PC-3 (cell line): ENCODE measurements around the gene RBMX2. TPM values are rescaled to one million over a fixed set of nuclear protein-coding genes. Genes with fewer than 3 reads are reported as not detected.

Experiments
- ATAC-seq: fragments of 200-7000 bp; cut with Tn5 transposase; 2 replicates; pipeline ENCODE4 v1.9.1; 2020; ENCODE audit warnings: mild to moderate bottlenecking, moderate library complexity
- BruUV-seq: library from RNA; stranded (reverse); fragments of 400-500 nt; replicated peaks from 2 replicates; lab custom pipeline; 2021; lab: Mats Ljungman, UMichigan
- CTCF ChIA-PET: fragments of 300-600 bp; sonication (Branson Sonifier 250); formaldehyde crosslinking; loops from one replicate; lab custom pipeline; 2022; ENCODE audit warnings: antibody characterized with exemption; lab: Charles Lee
- POLR2A ChIA-PET: fragments of 300-600 bp; sonication (Branson Sonifier 250); formaldehyde crosslinking; loops from one replicate; lab custom pipeline; 2022; ENCODE audit warnings: antibody characterized with exemption; ENCODE audit not compliant: unreplicated experiment; lab: Charles Lee
- DNase-seq: peaks from one replicate; pipeline ENCODE4 v3.0.0-alpha.2; 2015
- H2AFZ ChIP-seq: fragments of 300-600 bp; sonication (generic); 2 replicates; pipeline ENCODE4 v1.6.0; 2016; ENCODE audit warnings: antibody characterized with exemption, low read length
- H3F3A ChIP-seq: fragments of 300-600 bp; sonication (generic); one replicate; pipeline ENCODE4 v1.6.0; 2017; ENCODE audit warnings: antibody characterized with exemption, low read length, control low read depth, mild to moderate bottlenecking; ENCODE audit not compliant: unreplicated experiment
- H3K27ac ChIP-seq: fragments of 300-600 bp; sonication (generic); 2 replicates; pipeline ENCODE4 v1.5.1; 2016; ENCODE audit warnings: mild to moderate bottlenecking, low read length
- H3K27me3 ChIP-seq: fragments of 300-600 bp; sonication (generic); 2 replicates; pipeline ENCODE4 v1.6.1; 2016; ENCODE audit warnings: low read length, mixed read lengths
- H3K36me3 ChIP-seq: fragments of 300-600 bp; sonication (generic); 2 replicates; pipeline ENCODE4 v1.6.1; 2016; ENCODE audit warnings: low read depth, mixed run types, low read length, mixed read lengths
- H3K4me1 ChIP-seq: fragments of 300-600 bp; sonication (generic); 2 replicates; pipeline ENCODE4 v1.5.1; 2016; ENCODE audit warnings: low read length; ENCODE audit not compliant: insufficient read depth
- H3K4me2 ChIP-seq: fragments of 300-600 bp; sonication (generic); 2 replicates; pipeline ENCODE4 v1.6.0; 2016; ENCODE audit warnings: low read length
- H3K4me3 ChIP-seq: fragments of 300-600 bp; sonication (generic); 2 replicates; pipeline ENCODE4 v1.5.1; 2016; ENCODE audit warnings: mild to moderate bottlenecking, low read length, mixed read lengths
- H3K79me2 ChIP-seq: fragments of 300-600 bp; sonication (generic); 2 replicates; pipeline ENCODE4 v1.6.1; 2017; ENCODE audit warnings: low read length, mixed read lengths
- H3K9ac ChIP-seq: fragments of 300-600 bp; sonication (generic); 2 replicates; pipeline ENCODE4 v1.6.0; 2016; ENCODE audit warnings: mild to moderate bottlenecking, low read length
- H3K9me2 ChIP-seq: fragments of 300-600 bp; sonication (generic); replicated peaks from 2 replicates; pipeline ENCODE4 v1.6.1; 2016; ENCODE audit warnings: mixed run types, low read length, mixed read lengths
- H3K9me3 ChIP-seq: fragments of 300-600 bp; sonication (generic); 2 replicates; pipeline ENCODE4 v1.6.1; 2016; ENCODE audit warnings: low read length, mixed read lengths
- H4K20me1 ChIP-seq: fragments of 300-600 bp; sonication (generic); 2 replicates; pipeline ENCODE4 v1.6.1; 2016; ENCODE audit warnings: low read length, mixed read lengths
- EZH2 ChIP-seq: fragments of 300-600 bp; sonication (generic); IDR thresholded peaks from one replicate; pipeline ENCODE4 v1.6.1; 2017; ENCODE audit warnings: antibody characterized with exemption, mild to moderate bottlenecking, low read length; ENCODE audit not compliant: unreplicated experiment
- EZH2phosphoT487 ChIP-seq: fragments of 300-600 bp; sonication (generic); IDR thresholded peaks from 2 replicates; pipeline ENCODE4 v1.6.1; 2018; ENCODE audit warnings: mild to moderate bottlenecking, antibody characterized with exemption, low read length, borderline replicate concordance
- intact Hi-C: fragments of 100-400 bp; cut with micrococcal nuclease; formaldehyde crosslinking; loops from 2 replicates; pipeline ENCODE4 v1.9.0; 2023
- total RNA-seq: library from RNA; depleted of rRNA; stranded (reverse); fragments of >200 nt; gene quantifications from 2 replicates; pipeline ENCODE4 v1.2.3, GENCODE V29; 2014
- TF ChIP-seq, protein P1 (sequence below): fragments of 300-600 bp; sonication (generic); conservative IDR thresholded peaks from 2 replicates; pipeline ENCODE4 v1.5.1; 2017; ENCODE audit warnings: antibody characterized with exemption, low read depth, mild to moderate bottlenecking, low read length

RBMX2 gene
- total RNA-seq, 1 experiment from 2014 or later, result 31.6 TPM

DNA sequence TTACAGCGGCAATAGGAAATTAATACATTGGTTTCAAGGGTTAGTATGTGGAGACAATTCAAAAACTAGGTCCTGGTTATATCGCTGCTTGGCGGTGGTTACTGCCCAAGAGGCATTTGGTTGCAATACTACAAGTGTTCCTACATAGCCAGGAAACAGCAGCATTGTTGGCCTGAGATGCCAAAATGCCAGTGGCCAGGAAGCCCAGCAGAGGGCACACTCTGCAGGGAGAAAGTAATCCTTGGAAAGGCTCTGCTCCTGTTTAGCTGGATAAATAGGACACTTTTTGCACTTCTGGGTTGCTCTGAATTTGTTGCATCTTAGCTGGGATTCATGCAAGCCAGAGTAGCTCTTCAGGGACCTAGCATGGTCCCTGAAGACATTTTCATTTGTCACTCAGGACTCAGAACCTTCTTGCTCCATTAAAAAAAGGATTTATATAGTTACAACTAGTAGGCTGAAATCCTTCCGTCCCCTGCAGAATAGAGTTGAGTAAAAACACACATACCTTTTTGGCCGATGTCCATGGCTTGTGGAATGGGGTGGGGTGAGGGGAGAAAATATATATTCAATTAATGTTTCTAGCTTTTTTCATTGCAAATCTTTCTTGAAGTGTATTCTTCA, 8.2 kb upstream of the RBMX2 start:
- DNase-seq (peak; percentile 74), ATAC-seq (peak; percentile 84)
- intact Hi-C loops, result loop anchor here (1.0 to 10.0 kb wide), 4 partner anchors 144 to 524 kb away; no protein-coding TSS in a partner anchor
- no peaks in the 10 kb centered on the region for H3K9me2 ChIP-seq
- H3K9me3 ChIP-seq, result no peaks in the 10 kb centered on the region
- H3K27me3 ChIP-seq, result no peaks in the 10 kb centered on the region
- no peak overlapping the region for H2AFZ ChIP-seq
- no peaks in the 10 kb centered on the region for H3K4me1 ChIP-seq
- ChIA-PET CTCF (interaction anchor here (0.6 to 1.2 kb wide), 3 partner anchors 520 to 1997 kb away, joined by 3 to 12 read pairs (median 3); no protein-coding TSS in a partner anchor), POLR2A (no interaction called here)
- H3F3A ChIP-seq, result no peaks in the 10 kb centered on the region
- H3K4me2 ChIP-seq, result no peak overlapping the region
- no peaks in the 10 kb centered on the region for H3K36me3 ChIP-seq
- H3K9ac ChIP-seq, result no peak overlapping the region
- H4K20me1 ChIP-seq, result no peaks in the 10 kb centered on the region
- no TSS peak for BruUV-seq
- H3K79me2 ChIP-seq, result no peaks in the 10 kb centered on the region
- TF ChIP-seq EZH2phosphoT487 (no peak), EZH2 (no peak)
- TF ChIP-seq, protein P1, sequence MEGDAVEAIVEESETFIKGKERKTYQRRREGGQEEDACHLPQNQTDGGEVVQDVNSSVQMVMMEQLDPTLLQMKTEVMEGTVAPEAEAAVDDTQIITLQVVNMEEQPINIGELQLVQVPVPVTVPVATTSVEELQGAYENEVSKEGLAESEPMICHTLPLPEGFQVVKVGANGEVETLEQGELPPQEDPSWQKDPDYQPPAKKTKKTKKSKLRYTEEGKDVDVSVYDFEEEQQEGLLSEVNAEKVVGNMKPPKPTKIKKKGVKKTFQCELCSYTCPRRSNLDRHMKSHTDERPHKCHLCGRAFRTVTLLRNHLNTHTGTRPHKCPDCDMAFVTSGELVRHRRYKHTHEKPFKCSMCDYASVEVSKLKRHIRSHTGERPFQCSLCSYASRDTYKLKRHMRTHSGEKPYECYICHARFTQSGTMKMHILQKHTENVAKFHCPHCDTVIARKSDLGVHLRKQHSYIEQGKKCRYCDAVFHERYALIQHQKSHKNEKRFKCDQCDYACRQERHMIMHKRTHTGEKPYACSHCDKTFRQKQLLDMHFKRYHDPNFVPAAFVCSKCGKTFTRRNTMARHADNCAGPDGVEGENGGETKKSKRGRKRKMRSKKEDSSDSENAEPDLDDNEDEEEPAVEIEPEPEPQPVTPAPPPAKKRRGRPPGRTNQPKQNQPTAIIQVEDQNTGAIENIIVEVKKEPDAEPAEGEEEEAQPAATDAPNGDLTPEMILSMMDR, result peak; percentile 75
- no peak overlapping the region for H3K4me3 ChIP-seq
- no peak overlapping the region for H3K27ac ChIP-seq

DNA sequence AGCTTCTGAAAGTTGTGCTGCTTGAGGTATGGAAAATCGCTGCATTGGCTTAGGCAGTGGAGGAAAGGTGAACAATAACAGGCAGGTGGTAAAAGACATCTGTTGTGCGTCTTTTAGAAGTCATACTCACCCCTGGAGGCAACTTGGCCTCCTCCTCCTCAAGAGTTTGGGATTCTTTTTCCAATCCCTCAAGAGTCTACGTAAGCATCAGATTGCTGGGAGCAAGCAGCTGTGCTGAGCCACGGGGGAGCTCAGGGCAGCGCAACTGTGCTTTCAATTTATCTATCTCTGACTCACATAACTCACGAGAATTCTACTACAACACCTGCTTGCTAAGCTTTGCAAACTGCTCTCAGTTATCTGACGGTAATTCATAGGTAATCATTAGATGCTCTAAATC, 6.4 kb upstream of the RBMX2 start:
- no peaks in the 10 kb centered on the region for H3K27me3 ChIP-seq
- CTCF ChIA-PET, result no interaction called here
- no peak overlapping the region for H3K27ac ChIP-seq
- intact Hi-C loops, result loop anchor here (10.0 kb wide), 1 partner anchor 329 kb away; no protein-coding TSS in a partner anchor
- H3K9me2 ChIP-seq, result no peaks in the 10 kb centered on the region
- H3K4me3 ChIP-seq, result no peak overlapping the region
- H3K9ac ChIP-seq, result no peak overlapping the region
- H4K20me1 ChIP-seq, result no peaks in the 10 kb centered on the region
- BruUV-seq, result no TSS peak
- H3K4me1 ChIP-seq, result no peaks in the 10 kb centered on the region
- no peak for ATAC-seq
- DNase-seq, result no peak
- no peaks in the 10 kb centered on the region for H3K36me3 ChIP-seq
- no peak overlapping the region for H2AFZ ChIP-seq
- H3K9me3 ChIP-seq, result no peaks in the 10 kb centered on the region
- POLR2A ChIA-PET, result no interaction called here
- TF ChIP-seq EZH2phosphoT487 (no peak), EZH2 (no peak)
- TF ChIP-seq, protein P1, result no peak
- H3K4me2 ChIP-seq, result no peak overlapping the region
- H3F3A ChIP-seq, result no peaks in the 10 kb centered on the region
- H3K79me2 ChIP-seq, result no peaks in the 10 kb centered on the region

DNA sequence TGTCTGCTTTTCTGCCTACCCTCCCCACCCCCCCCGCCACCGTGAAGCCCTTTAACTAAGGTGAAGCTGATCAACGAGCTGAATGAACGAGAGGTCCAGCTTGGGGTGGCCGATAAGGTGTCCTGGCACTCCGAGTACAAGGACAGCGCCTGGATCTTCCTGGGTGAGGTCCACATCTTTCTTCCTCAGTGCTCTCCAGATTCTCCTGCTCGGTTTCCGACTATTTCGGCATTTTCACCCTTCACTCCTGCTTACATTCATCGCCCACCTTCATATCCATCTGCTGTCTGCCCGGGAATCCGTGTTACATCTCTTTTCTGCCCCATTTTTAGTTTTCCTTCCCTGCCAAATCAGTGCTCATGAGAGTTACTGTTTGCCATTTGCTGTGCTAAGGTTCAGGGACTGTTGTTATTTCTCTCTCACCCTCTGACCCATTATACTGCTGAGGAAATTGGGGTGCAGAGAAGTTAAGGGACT, 459 bp downstream of the RBMX2 start:
- Histone ChIP-seq H4K20me1 (no peaks in the 10 kb centered on the region), H3F3A (no peaks in the 10 kb centered on the region), H3K4me2 (peak overlapping the region; percentile 92), H3K4me1 (0 out of 2 replicates have a peak, but pooled peaks cover 7% of the 10 kb centered on the region), H3K9me2 (no peaks in the 10 kb centered on the region), H3K79me2 (peaks cover 29% of the 10 kb centered on the region), H2AFZ (peak overlapping the region; percentile 100), H3K36me3 (no peaks in the 10 kb centered on the region; the same call in 1 of the 2 replicates), H3K4me3 (peak overlapping the region; percentile 81), H3K9me3 (no peaks in the 10 kb centered on the region), H3K9ac (peak overlapping the region; percentile 83), H3K27ac (no peak overlapping the region), H3K27me3 (no peaks in the 10 kb centered on the region)
- CTCF ChIA-PET, result no interaction called here
- intact Hi-C loops, result loop anchor here (2.0 kb wide), 1 partner anchor 501 kb away; the partner anchor contains the start of gene ENOX2
- POLR2A ChIA-PET, result no interaction called here
- BruUV-seq, result TSS peak; percentile 57
- TF ChIP-seq, protein P1, result no peak
- ATAC-seq (no peak; the same call in 1 of the 2 replicates), DNase-seq (no peak)
